ENCODE measurements around the gene GLRA3.
A peak's percentile ranks its signal among the peaks of the same experiment; 100 is the strongest.
"Not testable (repeated sequence)": the region's sequence is repeated elsewhere in the genome, so short reads cannot be mapped to it uniquely, and the experiment has no call there.

GLRA3 gene

DNA sequence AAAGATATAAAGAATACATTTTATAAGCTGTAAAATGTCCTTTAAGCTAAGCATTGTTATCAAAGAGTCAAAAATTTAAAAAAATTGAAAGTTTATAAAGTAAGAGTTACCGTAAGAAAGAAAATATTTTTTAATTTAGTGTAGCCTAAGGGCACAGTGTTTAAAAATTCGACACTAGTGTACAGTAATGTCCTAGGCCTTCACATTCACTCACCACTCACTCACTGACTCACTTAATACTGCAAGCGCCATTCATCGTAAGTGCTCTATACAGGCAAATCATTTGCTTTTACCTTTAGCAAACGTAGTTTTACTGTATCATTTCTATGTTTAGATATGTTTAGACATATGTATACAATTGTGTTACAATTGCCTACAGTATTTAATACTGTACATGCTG lies 20.2 kb downstream of the GLRA3 start:
- no peak for DNase-seq

DNA sequence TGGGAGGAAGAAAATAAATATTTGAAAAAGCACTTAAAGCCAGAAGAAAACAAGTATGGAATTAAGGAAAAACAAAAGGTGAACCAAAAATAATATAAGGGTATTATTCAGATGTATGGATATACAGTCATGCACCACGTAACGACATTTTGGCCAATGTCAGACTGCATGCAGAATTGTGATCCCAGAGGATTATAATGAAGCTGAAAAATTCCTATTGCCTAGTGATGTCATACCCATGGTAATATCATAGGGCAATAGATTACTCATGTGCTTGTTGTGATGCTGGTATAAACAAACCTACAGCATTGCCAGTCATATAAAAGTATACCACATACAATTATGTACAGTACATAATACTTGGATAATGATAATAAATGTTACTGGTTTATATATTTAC lies 20.9 kb downstream of the GLRA3 start:
- no peak for DNase-seq

- no peak for DNase-seq
Measured at GRCh38 chr4:174805746-174806145, 23.3 kb downstream of the GLRA3 start.

GRCh38 chr4:174794543-174795094 lies 34.4 kb downstream of the GLRA3 start:
- DNase-seq, result no peak

DNA sequence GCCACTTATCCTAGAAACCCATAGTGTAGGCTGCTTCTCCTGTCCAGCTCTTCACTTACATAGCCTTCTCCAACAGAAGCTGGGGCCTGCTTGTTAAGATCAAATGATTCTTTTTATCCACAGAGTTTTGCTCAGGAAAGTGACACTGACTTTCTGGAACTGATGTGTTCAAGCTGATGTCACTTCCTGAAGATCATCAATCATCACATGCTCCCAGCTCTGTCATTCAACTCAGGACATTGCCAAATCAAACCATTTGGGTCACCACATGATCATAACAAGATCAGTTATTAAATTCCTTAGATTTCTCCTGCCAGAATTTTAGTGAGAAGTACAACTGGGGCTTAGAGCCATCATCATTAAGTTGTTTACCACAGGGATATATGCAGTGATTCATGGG lies 39.4 kb downstream of the GLRA3 start:
- no peak for DNase-seq

DNA sequence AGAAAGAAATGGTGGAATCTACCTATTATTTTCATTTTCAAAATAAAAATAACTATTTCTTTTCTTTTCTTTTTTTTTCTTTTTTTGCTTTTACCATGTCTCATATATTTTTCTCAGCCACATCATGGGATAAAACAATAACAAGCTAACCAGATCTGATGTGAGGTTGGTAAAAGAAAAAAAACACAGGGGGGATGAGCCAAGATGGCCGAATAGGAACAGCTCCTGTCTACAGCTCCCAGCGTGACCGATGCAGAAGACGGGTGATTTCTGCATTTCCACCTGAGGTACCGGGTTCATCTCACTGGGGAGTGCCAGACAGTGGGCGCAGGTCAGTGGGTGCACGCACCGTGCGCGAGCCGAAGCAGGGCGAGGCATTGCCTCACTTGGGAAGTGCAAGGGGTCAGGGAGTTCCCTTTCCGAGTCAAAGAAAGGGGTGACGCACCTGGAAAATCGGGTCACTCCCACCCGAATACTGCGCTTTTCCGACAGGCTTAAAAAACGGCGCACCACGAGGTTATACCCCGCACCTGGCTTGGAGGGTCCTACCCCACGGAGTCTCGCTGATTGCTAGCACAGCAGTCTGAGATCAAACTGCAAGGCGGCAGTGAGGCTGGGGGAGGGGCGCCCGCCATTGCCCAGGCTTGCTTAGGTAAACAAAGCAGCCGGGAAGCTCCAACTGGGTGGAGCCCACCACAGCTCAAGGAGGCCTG lies 50.6 kb downstream of the GLRA3 start:
- not testable (repeated sequence) for DNase-seq

DNA sequence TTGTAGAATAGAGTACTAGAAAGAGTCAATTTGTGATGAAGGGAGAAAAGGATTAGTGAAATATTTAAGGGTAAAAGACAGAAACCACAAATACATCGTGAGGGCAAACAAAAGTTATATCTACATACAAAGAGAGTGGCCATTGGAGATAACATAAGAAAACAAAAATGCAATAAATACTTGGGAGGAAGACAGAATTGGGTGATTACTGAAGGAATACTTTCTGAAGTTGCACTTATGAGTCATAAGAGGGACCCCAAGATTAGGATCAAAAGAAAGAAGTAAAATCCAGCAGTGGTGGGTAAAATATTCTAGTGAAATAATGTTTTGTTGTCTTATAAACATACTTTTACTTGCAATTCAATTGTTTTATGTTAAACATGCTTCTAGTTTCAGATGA lies 53.7 kb downstream of the GLRA3 start:
- no peak for DNase-seq

GRCh38 chr4:174764105-174764729 lies 64.8 kb downstream of the GLRA3 start:
- DNase-seq, result peak; percentile 2

DNA sequence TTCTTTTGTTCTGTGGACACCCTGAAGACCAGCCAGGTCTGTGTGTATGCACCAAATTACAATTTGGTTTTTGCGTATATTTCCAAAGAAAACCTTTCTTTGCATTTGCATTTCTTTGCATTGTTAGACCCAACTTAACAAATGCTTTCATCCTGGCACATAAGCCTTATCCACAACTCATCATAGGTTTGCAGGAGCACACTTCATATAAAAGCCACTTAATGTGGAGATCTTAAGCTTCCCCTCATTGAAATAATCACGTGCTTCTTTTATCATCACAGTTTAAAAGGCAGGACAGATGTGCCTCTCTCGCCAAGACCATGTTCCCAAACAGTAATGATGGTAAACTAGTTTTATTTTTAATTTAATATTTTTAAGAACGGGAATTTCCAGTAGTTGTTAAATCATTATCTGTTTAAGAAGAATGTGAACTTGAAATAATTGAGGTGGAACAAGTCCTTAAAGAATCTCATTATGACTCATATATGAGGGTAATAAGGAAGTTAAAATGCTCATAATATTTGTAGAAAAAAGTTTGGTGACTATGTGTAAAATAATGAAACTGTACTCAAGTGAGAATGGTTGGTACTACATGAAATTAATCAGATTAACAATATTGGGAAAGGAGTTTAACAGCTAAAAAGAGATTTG lies 65.5 kb downstream of the GLRA3 start:
- DNase-seq, result no peak

- no peak for DNase-seq
Measured at GRCh38 chr4:174761451-174761850, 67.6 kb downstream of the GLRA3 start.

DNA sequence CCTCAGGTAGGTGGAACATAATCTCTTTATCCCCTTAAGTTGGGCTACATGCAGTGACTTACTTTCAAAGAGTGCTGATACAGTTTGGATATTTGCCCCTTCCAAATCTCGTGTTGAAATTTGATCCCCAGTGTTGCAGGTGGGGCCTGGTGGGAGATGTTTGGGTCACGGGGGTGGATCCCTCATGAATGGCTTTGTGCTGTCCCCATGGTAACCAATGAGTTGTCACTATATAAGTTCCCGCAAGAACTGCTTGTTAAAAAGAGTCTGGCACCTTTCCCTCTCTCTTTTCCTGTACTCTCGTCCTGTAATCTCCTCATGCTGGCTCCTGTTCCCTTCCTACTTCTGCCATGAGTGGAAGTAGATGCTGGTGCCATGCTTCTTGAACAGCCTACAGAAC lies 71.3 kb downstream of the GLRA3 start:
- DNase-seq, result no peak

- DNase-seq, result no peak
Measured at GRCh38 chr4:174753021-174753420, 76.0 kb downstream of the GLRA3 start.

DNA sequence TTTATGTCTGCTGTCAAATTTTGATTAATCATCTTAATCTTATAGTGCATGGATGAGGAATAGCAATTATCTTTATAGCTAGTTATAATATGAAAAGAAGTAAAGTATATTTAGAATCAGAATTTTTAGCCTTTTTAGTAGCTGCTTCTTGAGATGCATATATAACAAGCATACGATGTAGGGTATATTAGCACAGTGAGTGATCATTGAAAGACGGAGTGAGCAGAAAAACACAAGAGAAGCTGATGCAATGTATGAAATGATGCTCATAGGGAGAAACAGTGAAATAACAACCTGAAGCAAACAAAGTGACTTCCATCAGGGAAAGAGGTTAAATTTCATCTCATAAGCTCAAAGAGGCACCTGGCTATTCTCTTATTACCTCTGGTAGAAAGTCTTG lies 77.0 kb downstream of the GLRA3 start:
- DNase-seq, result no peak

GRCh38 chr4:174749091-174749490 lies 80.0 kb downstream of the GLRA3 start:
- no peak for DNase-seq

- no peak for DNase-seq
Measured at GRCh38 chr4:174746710-174747109, 82.3 kb downstream of the GLRA3 start.

GRCh38 chr4:174742561-174742960 lies 86.5 kb downstream of the GLRA3 start:
- no peak for DNase-seq

DNA sequence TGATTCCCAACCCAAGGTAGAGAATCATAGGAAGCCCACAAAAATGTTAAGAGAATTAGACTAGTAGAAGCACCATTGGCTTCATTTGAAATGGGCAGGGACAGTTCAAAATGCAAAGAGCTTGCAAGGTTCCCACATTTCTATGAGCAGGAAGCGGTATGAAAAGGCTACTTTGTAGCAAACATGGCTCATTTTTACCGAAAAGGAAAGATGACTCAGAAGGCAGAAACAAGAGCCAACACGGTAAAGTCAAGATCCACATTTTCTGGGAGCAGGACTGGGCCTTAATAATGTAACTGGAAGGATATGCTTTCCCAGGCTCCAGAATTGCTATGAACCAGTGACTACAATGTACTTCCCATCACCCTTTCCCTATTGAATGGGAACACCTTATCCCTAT lies 89.5 kb downstream of the GLRA3 start:
- no peak for DNase-seq

DNA sequence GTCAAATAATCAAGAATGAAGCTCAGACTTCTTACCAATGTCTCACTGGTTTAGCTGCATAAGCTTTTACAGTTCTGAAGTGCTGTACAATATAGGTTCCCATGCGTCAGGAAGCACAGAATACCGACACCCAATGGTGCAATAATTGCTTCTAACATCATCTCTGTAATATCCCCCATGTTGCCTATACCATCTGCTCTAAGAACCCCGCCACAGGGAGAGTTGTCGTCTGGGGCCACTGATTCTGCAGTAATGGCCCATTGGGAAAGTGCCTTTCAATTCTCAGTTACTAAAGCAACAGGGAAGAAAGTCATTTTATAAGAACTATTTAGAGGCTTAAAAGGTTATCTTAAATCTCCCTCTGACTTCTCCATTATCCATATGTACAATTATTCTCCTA lies 94.9 kb downstream of the GLRA3 start:
- no peak for DNase-seq

- no peak for DNase-seq
Measured at GRCh38 chr4:174717828-174718227, 111.2 kb downstream of the GLRA3 start.

- no peak for DNase-seq
Measured at GRCh38 chr4:174716986-174717770, 111.9 kb downstream of the GLRA3 start.

GRCh38 chr4:174714393-174715211 lies 114.4 kb downstream of the GLRA3 start:
- peak; percentile 5 for DNase-seq

GRCh38 chr4:174713821-174714220 lies 115.2 kb downstream of the GLRA3 start:
- no peak for DNase-seq

Measured in GDM1 (cell line).